K562 (cell line): Measurements from ENCODE around the gene PDE1A. TPM values are rescaled to one million over a fixed set of nuclear protein-coding genes. Genes with fewer than 3 reads are reported as not detected.

Source experiments
- CHD7 ChIP-seq: fragments of 200-600 bp; sonication (generic); IDR thresholded peaks from one replicate; pipeline ENCODE4 v1.6.1; 2012; ENCODE audit warnings: mild to moderate bottlenecking, low read depth, low read length, inconsistent platforms
- polyA plus RNA-seq, 8 experiments: library from polyadenylated mRNA; depleted of rRNA in 4 of 8; stranded (reverse) in 5 of 8; unstranded in 3 of 8; fragments of >200 nt; fragmentation: Nextera tagmentation in 2 of 8; fragmentation: Illumina TruSeq in 1 of 8; extraction: Ambion mirVana in 2 of 8; extraction: Trizol in 1 of 8; gene quantifications; 2 replicates each; pipeline versions ENCODE4 v1.2.1 to v1.2.3, GENCODE V29; 2011 to 2014; ENCODE audit warnings: inconsistent platforms in 1 of 8, missing spikeins in 1 of 8
- total RNA-seq, 7 experiments: library from RNA; depleted of rRNA in 6 of 7; stranded (reverse); fragments of >200 nt in 6 of 7; fragmentation: Illumina TruSeq in 2 of 7; extraction: Trizol in 2 of 7; gene quantifications; 2 replicates each; pipeline versions ENCODE4 v1.2.1 to v1.2.3, GENCODE V29; 2011 to 2021; ENCODE audit warnings: low replicate concordance in 1 of 7

The PDE1A gene
- total and polyA plus RNA-seq, 9 of the 15 experiments (the other 6 are each of a cell fraction or from before 2014, with no cell fraction given) = 0.14 to 0.91 (median 0.32) TPM

- TF ChIP-seq CHD7 = no peak
Observed at GRCh38 chr2:182166406-182166805, 260.4 kb downstream of the PDE1A start (continued).
